CD4-positive, alpha-beta T cell treated with Interleukin-6 at 100 ng/mL for 8 hours (primary cell): Measurements from ENCODE around the gene PLBD2.

Source experiments
- DNase-seq: peaks from one replicate; pipeline ENCODE4 v3.0.0-alpha.2; 2020; ENCODE audit warnings: mixed read lengths, low spot score

The PLBD2 gene

GRCh38 chr12:113416091-113416754 lies 57.8 kb downstream of the PLBD2 start:
- no peak for DNase-seq

- DNase-seq = no peak
Observed at GRCh38 chr12:113418213-113418879, 60.0 kb downstream of the PLBD2 start.

GRCh38 chr12:113420996-113421595 lies 62.7 kb downstream of the PLBD2 start:
- DNase-seq = no peak

- no peak for DNase-seq
Observed at GRCh38 chr12:113422030-113422885, 63.9 kb downstream of the PLBD2 start, which contains the start of gene SDSL. Gene SDSL (plus strand): TSS chr12:113422380. CDS start chr12:113427983, 5,603 bp downstream.

DNA sequence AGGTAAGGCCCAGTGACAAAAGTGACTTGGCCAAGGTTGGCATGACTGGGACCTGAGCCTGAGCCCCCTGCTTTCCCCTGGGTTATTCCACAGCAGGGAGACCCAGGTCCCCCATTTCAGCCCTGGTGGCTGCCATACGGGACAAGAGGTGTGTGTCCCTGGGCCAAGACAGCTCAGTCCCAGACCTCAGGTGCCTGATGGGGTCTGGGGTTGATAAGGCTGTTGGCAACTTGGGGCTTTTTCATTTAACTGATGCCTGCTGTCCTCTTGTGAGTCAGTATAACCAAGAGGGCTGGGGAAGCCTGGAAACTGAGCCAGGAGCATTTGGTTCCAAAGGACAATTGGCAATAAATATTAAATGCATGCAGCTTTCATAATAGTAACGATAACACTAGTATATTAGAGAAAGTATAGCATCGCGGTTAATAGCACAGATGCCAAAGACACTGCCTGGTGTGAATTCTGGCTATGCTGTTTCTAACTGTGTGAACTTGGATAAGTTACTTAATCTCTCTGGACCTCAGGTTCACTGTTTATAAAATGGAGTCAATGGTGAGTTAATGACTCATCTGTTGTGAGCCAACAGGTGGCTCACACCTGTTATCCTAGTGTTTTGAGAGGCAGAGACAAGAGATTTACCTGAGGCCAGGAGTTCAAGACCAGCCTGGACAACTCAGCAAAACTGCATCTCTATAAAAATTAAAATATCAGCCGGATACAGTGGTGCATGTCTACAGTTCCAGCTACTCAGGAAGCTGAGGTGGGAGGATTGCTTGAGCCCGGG lies 64.7 kb downstream of the PLBD2 start:
- DNase-seq = no peak

GRCh38 chr12:113424456-113424855 lies 66.1 kb downstream of the PLBD2 start:
- no peak for DNase-seq

DNA sequence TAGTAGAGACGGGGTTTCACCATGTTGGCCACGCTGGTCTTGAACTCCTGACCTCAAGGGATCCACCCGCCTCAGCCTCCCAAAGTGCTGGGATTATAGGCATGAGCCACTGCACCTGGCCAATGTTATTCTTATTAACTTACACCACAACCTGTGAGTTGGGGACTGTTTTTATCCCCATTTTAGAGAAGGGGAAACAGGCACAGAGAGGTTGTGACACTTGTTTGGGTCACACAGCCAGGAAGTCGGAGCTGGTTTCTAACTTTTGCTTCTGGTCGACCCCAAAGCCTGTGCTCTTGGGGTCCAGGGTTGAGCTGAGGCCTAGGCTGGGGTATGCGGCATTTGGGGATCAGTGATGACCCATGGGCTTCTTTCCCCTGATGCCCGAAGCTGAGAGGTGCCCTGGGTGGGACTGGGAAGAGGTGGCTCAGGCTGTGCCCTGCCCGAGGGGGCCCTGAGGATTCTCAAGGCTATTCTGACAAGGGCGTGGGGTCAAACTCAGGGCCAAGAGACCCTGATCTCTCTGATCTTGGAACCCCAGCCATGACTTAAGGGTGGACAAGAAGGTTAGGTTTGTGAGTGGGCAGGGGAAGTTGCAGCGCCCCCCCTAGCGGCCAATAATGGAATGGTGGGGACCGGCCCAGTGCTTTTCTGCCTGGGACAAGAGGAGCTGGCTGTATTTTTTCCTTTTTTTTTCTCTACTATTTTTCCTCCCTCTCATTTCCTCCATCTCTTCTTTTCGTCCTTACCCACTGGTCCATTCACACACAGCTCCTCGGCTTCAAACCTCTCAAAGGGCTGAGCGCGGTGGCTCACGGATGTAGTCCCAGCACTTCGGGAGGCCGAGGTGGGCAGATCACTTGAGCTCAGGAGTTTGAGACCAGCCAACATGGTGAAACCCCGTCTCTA lies 66.8 kb downstream of the PLBD2 start:
- peak; percentile 30 for DNase-seq

- DNase-seq = no peak
Observed at GRCh38 chr12:113425960-113426453, 67.6 kb downstream of the PLBD2 start.

DNA sequence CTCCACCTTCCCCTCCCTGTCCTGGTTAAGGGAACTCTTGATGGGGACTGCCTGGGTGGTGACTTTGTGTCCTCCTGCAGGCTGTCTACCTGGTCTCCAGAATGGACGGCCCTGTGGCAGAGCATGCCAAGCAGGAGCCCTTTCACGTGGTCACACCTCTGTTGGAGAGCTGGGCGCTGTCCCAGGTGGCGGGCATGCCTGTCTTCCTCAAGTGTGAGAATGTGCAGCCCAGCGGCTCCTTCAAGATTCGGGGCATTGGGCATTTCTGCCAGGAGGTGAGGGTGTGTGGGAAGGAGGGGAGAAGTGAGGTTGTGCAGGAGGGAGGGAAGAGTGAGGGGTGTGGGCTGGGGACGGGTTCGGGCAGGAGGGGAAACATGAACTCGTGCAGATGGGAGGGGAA lies 69.5 kb downstream of the PLBD2 start:
- DNase-seq = no peak

- no peak for DNase-seq
Observed at GRCh38 chr12:113428482-113428881, 70.1 kb downstream of the PLBD2 start.

DNA sequence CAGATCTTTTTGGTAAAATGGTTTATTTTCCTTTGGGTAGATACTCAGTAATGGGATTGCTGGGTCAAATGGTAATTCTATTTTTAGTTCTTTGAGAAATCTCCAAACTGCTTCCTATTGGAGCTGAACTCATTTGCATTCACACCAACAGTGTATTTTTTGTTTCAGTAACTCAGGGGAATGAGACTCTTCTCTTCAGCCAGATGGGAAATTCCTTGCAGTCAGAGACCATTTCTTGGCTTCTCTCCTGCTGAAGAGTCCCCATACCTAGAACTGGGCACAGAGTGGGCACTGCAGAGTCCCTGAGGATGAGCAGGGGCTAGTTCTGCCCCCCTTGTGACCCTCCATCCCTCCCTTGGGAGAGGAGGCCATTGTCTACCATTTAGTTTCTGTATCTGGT lies 74.6 kb downstream of the PLBD2 start:
- no peak for DNase-seq

DNA sequence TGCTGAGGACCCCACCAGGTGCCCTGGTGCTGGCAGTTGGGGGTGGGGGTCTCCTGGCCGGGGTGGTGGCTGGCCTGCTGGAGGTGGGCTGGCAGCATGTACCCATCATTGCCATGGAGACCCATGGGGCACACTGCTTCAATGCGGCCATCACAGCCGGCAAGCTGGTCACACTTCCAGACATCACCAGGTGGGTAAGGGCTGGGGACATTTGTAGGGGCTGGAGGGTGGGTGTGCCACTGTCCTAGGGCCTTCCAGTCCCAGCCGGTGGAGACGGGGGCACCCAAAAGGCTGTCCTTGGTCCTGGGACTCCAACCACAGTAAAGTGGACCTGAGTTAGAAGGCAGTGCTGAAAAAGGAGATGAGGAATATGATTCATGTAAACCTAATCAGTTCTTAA lies 77.0 kb downstream of the PLBD2 start:
- no peak for DNase-seq

DNA sequence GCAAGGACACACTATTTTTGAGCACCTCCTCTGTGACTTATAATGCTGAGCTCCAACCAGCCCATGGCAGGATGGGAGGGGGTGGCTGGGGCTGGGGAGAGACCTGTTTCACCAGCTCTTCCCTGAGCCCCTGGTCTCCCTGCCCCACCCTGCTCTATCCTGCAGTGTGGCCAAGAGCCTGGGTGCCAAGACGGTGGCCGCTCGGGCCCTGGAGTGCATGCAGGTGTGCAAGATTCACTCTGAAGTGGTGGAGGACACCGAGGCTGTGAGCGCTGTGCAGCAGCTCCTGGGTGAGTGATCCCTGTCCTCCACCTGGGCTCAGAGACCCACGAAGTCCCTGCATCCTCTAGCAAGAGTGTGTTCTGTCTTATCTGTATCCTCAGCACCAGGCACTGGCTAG lies 78.2 kb downstream of the PLBD2 start:
- DNase-seq = no peak

GRCh38 chr12:113436993-113437728 lies 78.8 kb downstream of the PLBD2 start:
- DNase-seq = no peak

DNA sequence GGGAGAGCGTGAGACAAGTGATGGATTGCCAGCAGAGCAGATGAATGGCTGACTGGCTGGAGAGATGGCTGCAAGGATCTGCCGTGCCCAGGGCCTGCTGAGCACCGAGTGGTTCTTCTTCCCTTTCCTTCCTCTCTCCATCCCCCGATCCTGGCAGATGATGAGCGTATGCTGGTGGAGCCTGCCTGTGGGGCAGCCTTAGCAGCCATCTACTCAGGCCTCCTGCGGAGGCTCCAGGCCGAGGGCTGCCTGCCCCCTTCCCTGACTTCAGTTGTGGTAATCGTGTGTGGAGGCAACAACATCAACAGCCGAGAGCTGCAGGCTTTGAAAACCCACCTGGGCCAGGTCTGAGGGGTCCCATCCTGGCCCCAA lies 79.3 kb downstream of the PLBD2 start:
- DNase-seq = no peak

DNA sequence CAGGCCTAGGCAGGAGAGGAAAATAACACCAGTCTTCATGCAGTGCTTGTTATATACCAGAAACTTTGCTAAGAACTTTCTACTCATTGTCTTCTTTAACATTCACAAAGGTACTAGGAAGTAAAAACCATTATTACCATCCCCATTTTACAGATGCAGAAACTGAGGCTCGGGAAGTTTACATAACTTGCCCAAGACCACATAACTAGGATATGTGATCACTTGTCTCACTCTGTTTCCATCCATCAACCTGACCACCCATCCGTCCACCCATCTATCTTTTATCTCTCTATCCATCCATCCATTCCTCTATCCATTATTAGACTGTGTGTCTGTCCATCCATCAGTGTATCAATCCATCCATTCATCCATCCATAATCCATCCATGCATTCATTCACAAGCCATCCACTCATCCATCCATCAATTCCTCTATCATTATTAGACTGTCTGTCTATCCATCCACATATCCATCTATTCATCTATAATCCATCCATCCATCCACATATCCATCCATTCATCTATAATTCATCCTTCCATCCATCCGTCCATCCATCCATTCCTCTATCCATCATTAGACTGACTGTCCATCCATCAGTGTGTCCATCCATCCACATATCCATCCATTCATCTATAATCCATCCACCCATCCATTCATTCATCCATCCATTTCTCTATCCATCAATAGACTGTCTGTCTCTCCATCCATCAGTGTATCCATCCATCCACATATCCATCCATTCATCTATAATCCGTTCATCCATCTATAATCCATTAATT lies 80.3 kb downstream of the PLBD2 start:
- DNase-seq = no peak

GRCh38 chr12:113439301-113439597 lies 80.9 kb downstream of the PLBD2 start:
- no peak for DNase-seq

- no peak for DNase-seq
Observed at GRCh38 chr12:113439606-113440030, 81.2 kb downstream of the PLBD2 start.

DNA sequence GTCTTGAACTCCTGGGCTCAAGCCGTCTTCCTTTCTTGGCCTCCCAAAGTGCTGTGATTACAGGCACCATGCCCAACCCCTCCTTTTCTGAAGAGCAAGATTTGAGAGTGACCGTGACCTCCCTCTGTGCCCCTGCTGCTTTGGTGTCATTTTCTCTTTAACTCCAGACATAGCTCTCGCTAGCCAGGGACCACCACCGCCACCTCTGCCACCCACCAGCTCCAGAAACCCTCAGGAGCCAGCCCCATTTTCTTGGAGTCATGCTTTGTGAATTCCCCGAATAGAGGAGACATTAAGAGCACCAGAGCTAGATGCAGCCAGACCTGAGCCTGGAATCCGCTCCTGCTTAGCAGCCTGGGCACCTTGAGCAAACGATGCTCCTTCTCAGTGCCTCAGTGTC lies 81.9 kb downstream of the PLBD2 start:
- DNase-seq = no peak
